ENCODE results near the gene PDIA3.
A peak's percentile ranks its signal among the peaks of the same experiment; 100 is the strongest.

The PDIA3 gene

GRCh38 chr15:43776718-43777266, 30.6 kb downstream of the PDIA3 start, which contains the start of gene ELL3:
Gene ELL3 (minus strand): TSS chr15:43776966. CDS start chr15:43776901, 65 bp downstream.
- peak; percentile 31 for DNase-seq (ENCODE audit: low spot score)
- Histone ChIP-seq H2AFZ (ENCODE audit: low read length) (no peak within 1 kb of the TSS), H2BK120ac (ENCODE audit: low read depth, low read length) (peak within 1 kb of the TSS; percentile 77), H3K4ac (ENCODE audit: low read length) (peak within 1 kb of the TSS; percentile 29), H2AK5ac (ENCODE audit: low read depth, low read length) (peak within 1 kb of the TSS; percentile 68), H2BK5ac (ENCODE audit: low read length) (peak within 1 kb of the TSS; percentile 35), H3K36me3 (replicated peaks in 1 of 2; ENCODE audit: control insufficient read depth in 2 of 2, insufficient read depth in 2 of 2, low read length in 2 of 2) (peaks cover 5 to 36% of the 10 kb centered on the region in 2 donors), H3K4me1 (ENCODE audit: control insufficient read depth in 2 of 2, insufficient read depth in 1 of 2, low read depth in 1 of 2, low read length in 2 of 2) (peaks cover 0 to 7% of the 10 kb centered on the region in 2 donors), H3K4me2 (ENCODE audit: insufficient read depth, low read length, poor library complexity, severe bottlenecking) (peak within 1 kb of the TSS; percentile 94), H4K91ac (ENCODE audit: low read depth, low read length, poor library complexity) (no peak within 1 kb of the TSS), H3K9ac (ENCODE audit: low read depth, low read length, poor library complexity) (peak within 1 kb of the TSS; percentile 89), H4K8ac (ENCODE audit: low read depth, low read length) (peak within 1 kb of the TSS; percentile 45), H3K14ac (ENCODE audit: low read length) (peak within 1 kb of the TSS; percentile 43), H3K79me1 (ENCODE audit: low read depth, low read length) (no peaks in the 10 kb centered on the region), H3K4me3 (ENCODE audit: low read length in 2 of 2) (peak within 1 kb of the TSS in 1 of 2 donors; percentile 84), H3K27me3 (ENCODE audit: control insufficient read depth in 3 of 3, insufficient read depth in 3 of 3, low read depth in 1 of 3, low read length in 3 of 3) (peaks cover 0 to 10% (median 2%) of the 10 kb centered on the region in 3 experiments), H3K9me3 (replicated peaks in 1 of 2; ENCODE audit: control insufficient read depth in 2 of 2, insufficient read depth in 1 of 2, low read depth in 1 of 2, low read length in 2 of 2) (no peaks in the 10 kb centered on the region), H3K18ac (ENCODE audit: low read length) (peak within 1 kb of the TSS; percentile 89), H3K23ac (ENCODE audit: low read depth, low read length, poor library complexity) (peak within 1 kb of the TSS; percentile 44), H2BK12ac (ENCODE audit: low read length) (no peak within 1 kb of the TSS), H3K27ac (replicated peaks; ENCODE audit: low read length) (no peak within 1 kb of the TSS), H2BK15ac (ENCODE audit: low read length) (peak within 1 kb of the TSS; percentile 90)
- WGBS, 2 donors (ENCODE audit: extremely low coverage in 2 of 2, insufficient read length in 2 of 2, insufficient replicate concordance in 1 of 2) = no CpG with 5 or more reads among the region's 41 CpGs

DNA sequence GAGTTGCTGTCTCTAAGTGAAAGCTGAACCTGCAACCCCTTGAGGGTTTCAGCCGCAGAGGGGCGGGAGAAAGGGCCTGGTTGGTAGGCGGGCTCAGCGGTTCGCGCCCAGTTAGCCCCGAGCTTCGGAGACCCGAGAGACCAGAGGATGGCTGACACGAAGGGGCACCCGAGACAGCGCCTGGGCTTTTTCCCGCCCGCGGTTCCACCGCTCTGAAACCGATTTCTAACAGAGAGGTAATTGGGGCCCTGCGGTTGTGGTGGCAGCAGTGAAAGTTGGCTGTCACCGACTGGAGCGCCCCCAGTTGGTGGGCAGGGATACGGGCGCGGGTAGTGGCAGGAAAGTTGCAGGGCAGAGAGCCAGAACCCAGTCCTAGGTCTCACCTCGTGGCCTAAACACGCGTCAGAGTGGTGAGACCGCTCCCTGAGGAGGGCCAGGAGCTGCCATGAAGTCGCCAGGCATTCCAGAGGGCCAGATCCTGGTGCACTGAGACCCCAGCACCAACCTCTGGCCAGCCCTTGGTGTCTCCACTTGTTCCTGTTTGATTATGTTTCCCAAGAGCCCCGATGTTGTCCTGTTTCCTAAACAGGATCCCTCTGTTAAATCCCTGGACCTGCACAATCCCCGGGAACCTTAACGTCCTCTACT, 31.2 kb downstream of the PDIA3 start:
- Histone ChIP-seq H3K18ac (ENCODE audit: low read length) (peak overlapping the region; percentile 53), H3K4ac (ENCODE audit: low read length) (no peak overlapping the region), H3K36me3 (replicated peaks in 1 of 2; ENCODE audit: control insufficient read depth in 2 of 2, insufficient read depth in 2 of 2, low read length in 2 of 2) (peaks cover 4 to 30% of the 10 kb centered on the region in 2 donors), H3K27me3 (ENCODE audit: control insufficient read depth in 3 of 3, insufficient read depth in 3 of 3, low read depth in 1 of 3, low read length in 3 of 3) (peaks cover 0 to 10% (median 2%) of the 10 kb centered on the region in 3 experiments), H3K14ac (ENCODE audit: low read length) (no peak overlapping the region), H3K4me2 (ENCODE audit: insufficient read depth, low read length, poor library complexity, severe bottlenecking) (peak overlapping the region; percentile 94), H3K9me3 (replicated peaks in 1 of 2; ENCODE audit: control insufficient read depth in 2 of 2, insufficient read depth in 1 of 2, low read depth in 1 of 2, low read length in 2 of 2) (no peaks in the 10 kb centered on the region), H3K4me3 (ENCODE audit: low read length in 2 of 2) (peak overlapping the region in 1 of 2 donors; percentile 84), H2AFZ (ENCODE audit: low read length) (no peak overlapping the region), H3K79me1 (ENCODE audit: low read depth, low read length) (no peaks in the 10 kb centered on the region), H2AK5ac (ENCODE audit: low read depth, low read length) (no peak overlapping the region), H3K27ac (replicated peaks; ENCODE audit: low read length) (no peak overlapping the region), H2BK12ac (ENCODE audit: low read length) (no peak overlapping the region), H4K8ac (ENCODE audit: low read depth, low read length) (no peak overlapping the region), H3K23ac (ENCODE audit: low read depth, low read length, poor library complexity) (peak overlapping the region; percentile 1), H2BK5ac (ENCODE audit: low read length) (no peak overlapping the region), H4K91ac (ENCODE audit: low read depth, low read length, poor library complexity) (no peak overlapping the region), H2BK15ac (ENCODE audit: low read length) (no peak overlapping the region), H2BK120ac (ENCODE audit: low read depth, low read length) (no peak overlapping the region), H3K9ac (ENCODE audit: low read depth, low read length, poor library complexity) (peak overlapping the region; percentile 57), H3K4me1 (ENCODE audit: control insufficient read depth in 2 of 2, insufficient read depth in 1 of 2, low read depth in 1 of 2, low read length in 2 of 2) (peaks cover 0 to 7% of the 10 kb centered on the region in 2 donors)
- peak; percentile 49 for DNase-seq (ENCODE audit: low spot score)
- WGBS, 2 donors (ENCODE audit: extremely low coverage in 2 of 2, insufficient read length in 2 of 2, insufficient replicate concordance in 1 of 2) = no CpG with 5 or more reads among the region's 31 CpGs

GRCh38 chr15:43779016-43779415, 32.8 kb downstream of the PDIA3 start:
- no peak overlapping the region for H3K27ac ChIP-seq (replicated peaks; ENCODE audit: low read length)
- H3K18ac ChIP-seq (ENCODE audit: low read length) = no peak overlapping the region
- H2AK5ac ChIP-seq (ENCODE audit: low read depth, low read length) = no peak overlapping the region
- H2BK12ac ChIP-seq (ENCODE audit: low read length) = no peak overlapping the region
- no peak overlapping the region for H3K4ac ChIP-seq (ENCODE audit: low read length)
- peaks cover 0 to 10% (median 2%) of the 10 kb centered on the region in 3 experiments for H3K27me3 ChIP-seq (ENCODE audit: control insufficient read depth in 3 of 3, insufficient read depth in 3 of 3, low read depth in 1 of 3, low read length in 3 of 3)
- H2BK120ac ChIP-seq (ENCODE audit: low read depth, low read length) = no peak overlapping the region
- peaks cover 0 to 7% of the 10 kb centered on the region in 2 donors for H3K4me1 ChIP-seq (ENCODE audit: control insufficient read depth in 2 of 2, insufficient read depth in 1 of 2, low read depth in 1 of 2, low read length in 2 of 2)
- H3K4me2 ChIP-seq (ENCODE audit: insufficient read depth, low read length, poor library complexity, severe bottlenecking) = no peak overlapping the region
- no peak overlapping the region for H3K14ac ChIP-seq (ENCODE audit: low read length)
- H3K36me3 ChIP-seq (replicated peaks in 1 of 2; ENCODE audit: control insufficient read depth in 2 of 2, insufficient read depth in 2 of 2, low read length in 2 of 2) = peaks cover 0 to 17% of the 10 kb centered on the region in 2 donors
- H3K9ac ChIP-seq (ENCODE audit: low read depth, low read length, poor library complexity) = no peak overlapping the region
- no peak overlapping the region for H4K91ac ChIP-seq (ENCODE audit: low read depth, low read length, poor library complexity)
- WGBS, 2 donors (ENCODE audit: extremely low coverage in 2 of 2, insufficient read length in 2 of 2, insufficient replicate concordance in 1 of 2) = no CpG with 5 or more reads among the region's 1 CpG
- H3K79me1 ChIP-seq (ENCODE audit: low read depth, low read length) = no peaks in the 10 kb centered on the region
- H3K23ac ChIP-seq (ENCODE audit: low read depth, low read length, poor library complexity) = no peak overlapping the region
- no peak overlapping the region for H4K8ac ChIP-seq (ENCODE audit: low read depth, low read length)
- no peak overlapping the region for H2BK5ac ChIP-seq (ENCODE audit: low read length)
- H3K4me3 ChIP-seq (ENCODE audit: low read length in 2 of 2) = no peak overlapping the region
- no peak overlapping the region for H2BK15ac ChIP-seq (ENCODE audit: low read length)
- DNase-seq (ENCODE audit: low spot score) = no peak
- H2AFZ ChIP-seq (ENCODE audit: low read length) = no peak overlapping the region
- no peaks in the 10 kb centered on the region for H3K9me3 ChIP-seq (replicated peaks in 1 of 2; ENCODE audit: control insufficient read depth in 2 of 2, insufficient read depth in 1 of 2, low read depth in 1 of 2, low read length in 2 of 2)

DNA sequence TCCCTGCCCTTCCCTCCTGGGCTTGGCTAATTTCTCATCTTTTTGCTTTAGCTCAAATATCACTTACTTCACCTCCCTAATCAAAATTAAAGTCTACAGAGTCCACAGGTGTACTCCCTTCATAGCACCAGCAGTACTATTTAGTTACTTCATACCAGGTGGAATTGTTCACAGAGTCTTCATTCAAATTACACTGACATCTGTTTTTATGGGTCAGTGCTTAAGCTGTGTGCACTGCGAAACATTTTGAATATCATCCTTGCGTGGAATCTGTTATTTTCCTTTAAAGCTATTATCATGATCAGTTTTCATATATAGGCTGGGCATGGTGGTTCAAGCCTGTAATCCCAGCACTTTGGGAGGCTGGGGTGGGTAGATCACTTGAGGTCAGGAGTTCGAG, 43.2 kb downstream of the PDIA3 start:
- no CpG with 5 or more reads among the region's 3 CpGs for WGBS, 2 donors (ENCODE audit: extremely low coverage in 2 of 2, insufficient read length in 2 of 2, insufficient replicate concordance in 1 of 2)

More for the DNA sequence above, 43.2 kb downstream of the PDIA3 start:
- Histone ChIP-seq H3K79me1 (ENCODE audit: low read depth, low read length) (no peaks in the 10 kb centered on the region), H3K36me3 (replicated peaks in 1 of 2; ENCODE audit: control insufficient read depth in 2 of 2, insufficient read depth in 2 of 2, low read length in 2 of 2) (peaks cover 8 to 15% of the 10 kb centered on the region in 2 donors), H2BK120ac (ENCODE audit: low read depth, low read length) (no peak overlapping the region), H3K27ac (replicated peaks; ENCODE audit: low read length) (no peak overlapping the region), H4K8ac (ENCODE audit: low read depth, low read length) (no peak overlapping the region), H3K14ac (ENCODE audit: low read length) (no peak overlapping the region), H3K4ac (ENCODE audit: low read length) (no peak overlapping the region), H2AK5ac (ENCODE audit: low read depth, low read length) (no peak overlapping the region), H2BK15ac (ENCODE audit: low read length) (no peak overlapping the region), H4K91ac (ENCODE audit: low read depth, low read length, poor library complexity) (no peak overlapping the region), H2BK12ac (ENCODE audit: low read length) (no peak overlapping the region), H3K9me3 (replicated peaks in 1 of 2; ENCODE audit: control insufficient read depth in 2 of 2, insufficient read depth in 1 of 2, low read depth in 1 of 2, low read length in 2 of 2) (no peaks in the 10 kb centered on the region), H3K9ac (ENCODE audit: low read depth, low read length, poor library complexity) (no peak overlapping the region), H3K4me2 (ENCODE audit: insufficient read depth, low read length, poor library complexity, severe bottlenecking) (no peak overlapping the region), H2AFZ (ENCODE audit: low read length) (no peak overlapping the region), H3K4me1 (ENCODE audit: control insufficient read depth in 2 of 2, insufficient read depth in 1 of 2, low read depth in 1 of 2, low read length in 2 of 2) (peaks cover 9 to 10% of the 10 kb centered on the region in 2 donors), H3K23ac (ENCODE audit: low read depth, low read length, poor library complexity) (no peak overlapping the region), H3K18ac (ENCODE audit: low read length) (no peak overlapping the region), H2BK5ac (ENCODE audit: low read length) (no peak overlapping the region), H3K27me3 (ENCODE audit: control insufficient read depth in 3 of 3, insufficient read depth in 3 of 3, low read depth in 1 of 3, low read length in 3 of 3) (no peaks in the 10 kb centered on the region), H3K4me3 (ENCODE audit: low read length in 2 of 2) (no peak overlapping the region)
- DNase-seq (ENCODE audit: low spot score) = no peak
